ENCODE data around the gene RCL1.
"Not testable (repeated sequence)": the region's sequence is repeated elsewhere in the genome, so short reads cannot be mapped to it uniquely, and the experiment has no call there.

RCL1 gene

GRCh38 chr9:4890242-4890641 is 97.5 kb downstream of the RCL1 start:
- no peak for DNase-seq

- DNase-seq: no peak
These were observed 98.2 kb downstream of the RCL1 start for GRCh38 chr9:4890929-4891328.

GRCh38 chr9:4891674-4892073 is 98.9 kb downstream of the RCL1 start:
- no peak for DNase-seq

- DNase-seq: no peak
These were observed 99.9 kb downstream of the RCL1 start for GRCh38 chr9:4892501-4893194.

GRCh38 chr9:4894076-4894475 is 101.3 kb downstream of the RCL1 start:
- no peak for DNase-seq

GRCh38 chr9:4899853-4900252 is 107.1 kb downstream of the RCL1 start:
- DNase-seq: not testable (repeated sequence)

GRCh38 chr9:4901401-4902134 is 108.8 kb downstream of the RCL1 start:
- not testable (repeated sequence) for DNase-seq

- no peak for DNase-seq
These were observed 109.4 kb downstream of the RCL1 start for GRCh38 chr9:4902135-4902475.

GRCh38 chr9:4904322-4905134 is 111.8 kb downstream of the RCL1 start:
- no peak for DNase-seq

GRCh38 chr9:4905135-4905490 is 112.4 kb downstream of the RCL1 start:
- DNase-seq: no peak
